C4-2B (cell line): Measurements from ENCODE around the gene MRPL55.

Experiments
- H3K27ac ChIP-seq: fragments of 450-650 bp; 2 replicates; pipeline ENCODE4 v1.5.1; 2017
- ZFX ChIP-seq: fragments of 450-650 bp; IDR thresholded peaks from 2 replicates; pipeline ENCODE4 v1.6.1; 2017
- TF ChIP-seq, protein P1 (sequence below): fragments of 450-650 bp; conservative IDR thresholded peaks from 2 replicates; pipeline ENCODE4 v1.5.1; 2017; ENCODE audit warnings: mild to moderate bottlenecking

Gene MRPL55

GRCh38 chr1:228131766-228132165 is 22.7 kb upstream of the MRPL55 start:
- H3K27ac ChIP-seq: no peak overlapping the region
- TF ChIP-seq, protein P1, sequence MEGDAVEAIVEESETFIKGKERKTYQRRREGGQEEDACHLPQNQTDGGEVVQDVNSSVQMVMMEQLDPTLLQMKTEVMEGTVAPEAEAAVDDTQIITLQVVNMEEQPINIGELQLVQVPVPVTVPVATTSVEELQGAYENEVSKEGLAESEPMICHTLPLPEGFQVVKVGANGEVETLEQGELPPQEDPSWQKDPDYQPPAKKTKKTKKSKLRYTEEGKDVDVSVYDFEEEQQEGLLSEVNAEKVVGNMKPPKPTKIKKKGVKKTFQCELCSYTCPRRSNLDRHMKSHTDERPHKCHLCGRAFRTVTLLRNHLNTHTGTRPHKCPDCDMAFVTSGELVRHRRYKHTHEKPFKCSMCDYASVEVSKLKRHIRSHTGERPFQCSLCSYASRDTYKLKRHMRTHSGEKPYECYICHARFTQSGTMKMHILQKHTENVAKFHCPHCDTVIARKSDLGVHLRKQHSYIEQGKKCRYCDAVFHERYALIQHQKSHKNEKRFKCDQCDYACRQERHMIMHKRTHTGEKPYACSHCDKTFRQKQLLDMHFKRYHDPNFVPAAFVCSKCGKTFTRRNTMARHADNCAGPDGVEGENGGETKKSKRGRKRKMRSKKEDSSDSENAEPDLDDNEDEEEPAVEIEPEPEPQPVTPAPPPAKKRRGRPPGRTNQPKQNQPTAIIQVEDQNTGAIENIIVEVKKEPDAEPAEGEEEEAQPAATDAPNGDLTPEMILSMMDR: no peak
- no peak for TF ChIP-seq ZFX

DNA sequence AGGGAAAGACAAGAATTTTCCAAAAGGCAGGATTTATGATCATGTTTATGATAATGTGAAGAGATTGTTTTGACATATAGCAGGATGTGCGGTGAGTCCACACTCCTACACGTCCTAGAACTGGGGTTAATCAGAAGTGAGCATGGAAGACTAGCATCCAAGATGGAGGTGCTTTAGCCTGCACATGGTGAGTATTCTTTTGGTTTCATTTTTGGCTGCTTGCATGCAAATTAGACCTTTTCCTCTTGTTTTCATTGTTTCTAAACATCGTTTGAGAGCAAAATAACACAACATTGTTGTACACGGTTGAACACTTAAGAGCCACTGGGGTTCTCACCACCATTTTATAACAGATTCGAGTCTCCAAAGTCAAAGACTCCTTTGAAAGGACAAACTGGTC is 16.1 kb upstream of the MRPL55 start:
- TF ChIP-seq, protein P1: no peak
- TF ChIP-seq ZFX: no peak
- no peak overlapping the region for H3K27ac ChIP-seq

DNA sequence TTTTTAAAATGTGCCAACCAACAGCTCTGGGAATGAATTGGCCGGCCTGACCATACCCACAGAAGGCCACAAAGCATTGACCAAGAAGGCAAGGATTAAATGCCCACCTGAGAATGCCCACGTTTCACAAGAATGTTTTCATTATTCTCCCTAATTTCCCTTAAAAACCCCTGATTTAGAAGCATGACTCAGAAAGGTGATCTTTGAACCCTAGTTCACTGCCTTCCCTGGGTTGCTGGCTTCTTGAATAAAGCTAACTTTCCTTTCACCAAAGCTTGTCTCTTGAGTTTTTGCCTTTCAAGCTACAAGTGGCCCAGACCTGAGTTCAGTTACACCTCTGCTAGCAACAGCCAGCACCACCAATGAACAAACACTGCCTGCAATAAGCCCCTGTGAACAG is 14.4 kb upstream of the MRPL55 start:
- no peak overlapping the region for H3K27ac ChIP-seq
- TF ChIP-seq, protein P1: no peak
- TF ChIP-seq ZFX: no peak

DNA sequence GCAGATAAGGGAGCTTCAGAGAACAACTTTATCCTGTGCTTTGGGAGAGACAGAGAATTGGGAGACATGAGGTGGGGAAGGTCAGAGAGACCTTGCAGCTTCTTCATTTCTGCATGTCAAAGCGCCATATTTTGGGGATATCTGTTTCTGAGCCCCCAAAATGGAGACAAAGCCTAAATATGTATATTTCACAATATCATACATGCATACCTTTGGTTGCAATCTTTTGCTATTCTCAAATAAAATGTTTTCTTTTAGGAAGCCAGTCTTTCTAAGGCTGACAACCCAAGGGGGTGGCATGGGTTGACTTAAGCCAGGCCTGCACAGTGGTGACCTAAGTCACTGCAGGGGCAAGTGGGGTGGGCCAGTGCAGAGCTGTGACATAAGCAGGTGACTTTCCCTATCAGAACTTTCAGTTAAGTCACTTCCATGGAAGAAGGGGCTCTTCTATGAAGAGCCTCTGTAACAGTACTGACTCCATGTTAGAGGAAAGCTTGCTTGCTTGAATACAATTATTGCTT is 13.9 kb upstream of the MRPL55 start:
- H3K27ac ChIP-seq: no peak overlapping the region
- no peak for TF ChIP-seq ZFX
- TF ChIP-seq, protein P1: no peak

GRCh38 chr1:228120857-228121489 is 11.9 kb upstream of the MRPL55 start:
- no peak for TF ChIP-seq ZFX
- TF ChIP-seq, protein P1: no peak
- no peak overlapping the region for H3K27ac ChIP-seq

DNA sequence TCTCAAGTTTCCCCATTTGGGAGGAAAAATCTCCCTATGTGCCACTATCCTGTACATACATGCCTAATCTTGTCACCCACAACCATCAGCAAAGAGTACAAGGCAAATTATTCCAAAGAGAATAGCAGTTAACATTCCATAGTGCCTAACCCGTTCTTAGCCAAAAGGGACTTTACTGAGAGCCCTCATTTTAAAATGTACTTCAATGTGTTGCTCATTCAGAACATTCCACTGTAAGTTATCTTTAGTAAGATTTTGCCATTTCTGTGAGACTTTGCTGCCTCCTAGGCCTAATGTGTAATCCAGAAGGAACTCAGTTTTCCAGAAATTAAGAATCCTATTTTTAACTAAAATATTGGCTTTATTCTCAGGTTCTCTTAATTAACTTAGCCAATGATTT is 11.3 kb upstream of the MRPL55 start:
- no peak overlapping the region for H3K27ac ChIP-seq
- TF ChIP-seq, protein P1: no peak
- no peak for TF ChIP-seq ZFX

DNA sequence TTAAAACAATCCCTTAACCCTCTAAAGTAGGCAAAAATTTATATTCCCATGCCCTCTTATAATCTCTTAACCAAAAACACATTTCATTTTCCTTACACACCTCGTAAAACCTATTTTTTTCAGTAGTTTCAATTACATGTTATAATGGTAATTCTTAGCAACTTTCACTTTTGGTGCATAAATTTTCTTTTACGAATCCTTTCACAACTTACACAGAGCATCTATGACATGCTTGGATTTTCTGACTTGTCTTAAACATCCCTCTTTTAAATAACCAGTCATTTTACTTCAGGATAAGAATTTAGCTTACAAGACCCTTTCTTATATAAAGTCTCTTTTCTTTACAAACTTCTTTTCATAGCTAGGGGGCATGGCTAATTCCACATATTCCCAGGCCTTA is 8.9 kb upstream of the MRPL55 start:
- H3K27ac ChIP-seq: no peak overlapping the region
- TF ChIP-seq, protein P1: no peak
- TF ChIP-seq ZFX: no peak
